IMR-90 (cell line): ENCODE data around the gene MAP3K13. TPM values are rescaled to one million over a fixed set of nuclear protein-coding genes. Genes with fewer than 3 reads are reported as not detected.
"Not testable (repeated sequence)": the region's sequence is repeated elsewhere in the genome, so short reads cannot be mapped to it uniquely, and the experiment has no call there.

Experiments used
- ATAC-seq: fragments of 200-7000 bp; cut with Tn5 transposase; 2 replicates; pipeline ENCODE4 v1.9.1; 2020; ENCODE audit warnings: low read depth, mild to moderate bottlenecking, moderate library complexity
- BruUV-seq: library from RNA; stranded (reverse); fragments of 400-500 nt; replicated peaks from 2 replicates; lab custom pipeline; 2021; lab: Mats Ljungman, UMichigan
- CTCF ChIA-PET: fragments of 300-600 bp; formaldehyde crosslinking; extraction: SDS; loops from one replicate; lab custom pipeline; 2021; ENCODE audit warnings: antibody characterized with exemption; lab: Yijun Ruan, JAX
- POLR2A ChIA-PET: fragments of 300-600 bp; sonication (Branson Sonifier 250); formaldehyde crosslinking; loops from one replicate; lab custom pipeline; 2022; ENCODE audit warnings: antibody characterized with exemption; ENCODE audit not compliant: unreplicated experiment; lab: Charles Lee
- DNase-seq: peaks from one replicate; pipeline ENCODE4 v3.0.0; 2013
- H2AFZ ChIP-seq: replicated peaks from 2 replicates; pipeline ENCODE3; 2013; ENCODE audit warnings: low read length, mild to moderate bottlenecking; ENCODE audit not compliant: poor library complexity
- H2AK5ac ChIP-seq: 2 replicates; pipeline ENCODE4 v1.6.1; 2013; ENCODE audit warnings: low read depth, low read length, inconsistent platforms
- H2AK9ac ChIP-seq: replicated peaks from 2 replicates; pipeline ENCODE3; 2013; ENCODE audit warnings: mild to moderate bottlenecking, low read depth, low read length, moderate library complexity; ENCODE audit not compliant: poor library complexity
- H2BK120ac ChIP-seq: 2 replicates; pipeline ENCODE4 v1.6.1; 2013; ENCODE audit warnings: low read depth, low read length, inconsistent platforms
- H2BK15ac ChIP-seq: 3 replicates; pipeline ENCODE4 v1.6.1; 2013; ENCODE audit warnings: low read depth, low read length, inconsistent platforms
- H2BK20ac ChIP-seq: 2 replicates; pipeline ENCODE4 v1.6.1; 2013; ENCODE audit warnings: low read depth, mild to moderate bottlenecking, inconsistent platforms, low read length, moderate library complexity
- H2BK5ac ChIP-seq: 2 replicates; pipeline ENCODE4 v1.6.1; 2013; ENCODE audit warnings: mild to moderate bottlenecking, low read depth, low read length, inconsistent platforms; ENCODE audit not compliant: poor library complexity, severe bottlenecking
- H3K14ac ChIP-seq: replicated peaks from 2 replicates; pipeline ENCODE4 v1.6.1; 2013; ENCODE audit warnings: low read depth, low read length, inconsistent platforms
- H3K18ac ChIP-seq: 2 replicates; pipeline ENCODE4 v1.6.1; 2013; ENCODE audit warnings: low read depth, low read length, control low read depth
- H3K23ac ChIP-seq: 2 replicates; pipeline ENCODE4 v1.6.1; 2013; ENCODE audit warnings: low read depth, low read length, inconsistent platforms
- H3K27ac ChIP-seq: 2 replicates; pipeline ENCODE4 v1.5.1; 2013; ENCODE audit warnings: mild to moderate bottlenecking, control low read depth, low read length; ENCODE audit not compliant: insufficient read depth
- H3K27me3 ChIP-seq: 2 replicates; pipeline ENCODE4 v1.6.1; 2013; ENCODE audit warnings: low read length; ENCODE audit not compliant: control insufficient read depth, insufficient read depth
- H3K36me3 ChIP-seq: 2 replicates; pipeline ENCODE4 v1.6.1; 2013; ENCODE audit warnings: low read length, mixed read lengths; ENCODE audit not compliant: control insufficient read depth, insufficient read depth
- H3K4ac ChIP-seq: 2 replicates; pipeline ENCODE4 v1.6.1; 2013; ENCODE audit warnings: low read depth, low read length, inconsistent platforms
- H3K4me1 ChIP-seq: 2 replicates; pipeline ENCODE4 v1.6.1; 2013; ENCODE audit warnings: low read length, mixed read lengths; ENCODE audit not compliant: control insufficient read depth, insufficient read depth
- H3K4me2 ChIP-seq: 2 replicates; pipeline ENCODE4 v1.6.1; 2013; ENCODE audit warnings: low read depth, mild to moderate bottlenecking, control low read depth, low read length, moderate library complexity
- H3K4me3 ChIP-seq: 2 replicates; pipeline ENCODE4 v1.5.1; 2013; ENCODE audit warnings: low read depth, mild to moderate bottlenecking, control low read depth, low read length, moderate library complexity; ENCODE audit not compliant: insufficient read depth
- H3K56ac ChIP-seq: 2 replicates; pipeline ENCODE4 v1.6.1; 2013; ENCODE audit warnings: low read length, inconsistent platforms; ENCODE audit not compliant: insufficient read depth; ENCODE audit errors: extremely low read depth
- H3K79me1 ChIP-seq, 2 experiments: 2 replicates each; pipeline ENCODE4 v1.6.1; 2013; ENCODE audit warnings: low read length in 2 of 2, inconsistent platforms in 1 of 2, low read depth in 1 of 2
- H3K9ac ChIP-seq: 2 replicates; pipeline ENCODE4 v1.6.1; 2013; ENCODE audit warnings: low read depth, low read length, control low read depth
- H3K9me1 ChIP-seq: 2 replicates; pipeline ENCODE4 v1.6.1; 2013; ENCODE audit warnings: low read length, inconsistent platforms; ENCODE audit not compliant: insufficient read depth
- H3K9me3 ChIP-seq: 2 replicates; pipeline ENCODE4 v1.6.1; 2013; ENCODE audit warnings: low read length; ENCODE audit not compliant: control insufficient read depth, insufficient read depth
- H4K20me1 ChIP-seq: 2 replicates; pipeline ENCODE4 v1.6.1; 2013; ENCODE audit warnings: low read length, inconsistent platforms; ENCODE audit not compliant: insufficient read depth
- H4K5ac ChIP-seq: 2 replicates; pipeline ENCODE4 v1.6.1; 2013; ENCODE audit warnings: mild to moderate bottlenecking, low read depth, low read length, control low read depth
- H4K8ac ChIP-seq, 2 experiments: 2 replicates each; pipeline ENCODE4 v1.6.1; 2013; ENCODE audit warnings: low read depth in 2 of 2, low read length in 2 of 2, control low read depth in 1 of 2, inconsistent platforms in 1 of 2
- H4K91ac ChIP-seq: 2 replicates; pipeline ENCODE4 v1.6.1; 2013; ENCODE audit warnings: low read depth, low read length, inconsistent platforms; ENCODE audit not compliant: insufficient read depth
- WGBS, 2 experiments: methylation state at CpG; one replicate each; pipeline versions ENCODE4 v1.1.5 to v1.1.7; 2013; ENCODE audit warnings: missing lambda C conversion rate in 2 of 2; ENCODE audit not compliant: insufficient read length in 1 of 2; ENCODE audit errors: extremely low coverage in 2 of 2; 5-methylcytosine and 5-hydroxymethylcytosine counted together
- dilution Hi-C: fragments of 300-500 bp; cut with HindIII; formaldehyde crosslinking; loops from one replicate; pipeline ENCODE4 v1.14.3; 2018; ENCODE audit warnings: low sequenced_read_pairs; ENCODE audit not compliant: unreplicated experiment
- in situ Hi-C: fragments of 300-500 bp; cut with MboI; formaldehyde crosslinking; loops from 3 replicates; pipeline ENCODE4 v1.14.3; 2019; ENCODE audit warnings: low sequenced_read_pairs, inconsistent platforms, mixed read lengths
- intact Hi-C: fragments of 100-400 bp; cut with micrococcal nuclease; formaldehyde crosslinking; loops from 2 replicates; pipeline ENCODE4 v1.10.0; 2022
- polyA plus RNA-seq, 3 experiments: library from polyadenylated mRNA; depleted of rRNA; stranded (reverse); fragments of >200 nt; gene quantifications; 2 replicates each; pipeline ENCODE4 v1.2.3, GENCODE V29; 2012; ENCODE audit warnings: low replicate concordance in 1 of 3
- total RNA-seq: library from RNA; depleted of rRNA; stranded (reverse); fragments of >200 nt; gene quantifications from 2 replicates; pipeline ENCODE4 v1.2.3, GENCODE V29; 2012

The MAP3K13 gene
- total and polyA plus RNA-seq, 2 of the 4 experiments (the other 2 are of a cell fraction), result 9.9 to 17.6 TPM

DNA sequence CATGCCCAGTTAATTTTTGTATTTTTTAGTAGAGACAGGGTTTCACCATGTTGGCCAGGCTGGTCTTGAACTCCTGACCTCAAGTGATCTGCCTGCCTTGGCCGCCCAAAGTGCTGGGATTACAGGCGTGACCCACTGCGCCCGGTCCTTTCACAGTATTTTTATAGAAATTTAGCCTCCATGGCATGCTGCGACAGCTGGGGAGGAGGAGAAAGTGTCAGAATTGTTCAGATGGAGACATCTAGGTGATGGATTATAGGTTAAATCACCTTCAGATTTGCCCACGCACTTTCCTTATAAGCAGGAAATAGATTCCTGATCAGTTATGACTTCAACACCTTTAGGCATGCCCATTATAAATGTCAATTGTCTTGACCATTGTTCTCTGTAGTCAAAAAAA, 7.4 kb downstream of the MAP3K13 start:
- intact Hi-C loops, in situ Hi-C loops, H3K9me1 ChIP-seq, H2AK5ac ChIP-seq, H3K56ac ChIP-seq, H3K36me3 ChIP-seq, H3K27me3 ChIP-seq, dilution Hi-C loops, H3K23ac ChIP-seq, H3K18ac ChIP-seq, H2BK120ac ChIP-seq, H3K14ac ChIP-seq, H3K4me3 ChIP-seq, H3K4ac ChIP-seq, CTCF ChIA-PET, H3K9me3 ChIP-seq, H3K79me1 ChIP-seq, H2BK15ac ChIP-seq, H4K8ac ChIP-seq, H3K27ac ChIP-seq, H4K5ac ChIP-seq, DNase-seq, H3K4me2 ChIP-seq, H3K9ac ChIP-seq, POLR2A ChIA-PET, H2BK20ac ChIP-seq, ATAC-seq, H4K20me1 ChIP-seq, H2AFZ ChIP-seq, H3K4me1 ChIP-seq, BruUV-seq, H2AK9ac ChIP-seq, H2BK5ac ChIP-seq, H4K91ac ChIP-seq: not testable (repeated sequence)
- no CpG with 5 or more reads among the region's 6 CpGs for WGBS, 2 experiments
